Upper lobe of left lung (tissue), 4 donors: ENCODE results near the gene PTPRQ.

Source experiments
- POLR2A ChIP-seq, 4 donors: fragments of 450-650 bp; IDR thresholded peaks; one replicate each; pipeline ENCODE4 v1.5.1; 2016 to 2017; ENCODE audit warnings: antibody characterized with exemption in 4 of 4, mild to moderate bottlenecking in 2 of 4
- TF ChIP-seq, protein P1 (sequence below), 6 experiments: fragments of 450-650 bp in 4 of 6; fragments of 200-600 bp in 2 of 6; sonication (generic) in 2 of 6; IDR thresholded peaks; one replicate each; pipeline ENCODE4 v1.5.1; 2016 to 2019; ENCODE audit warnings: antibody characterized with exemption in 6 of 6

DNA sequence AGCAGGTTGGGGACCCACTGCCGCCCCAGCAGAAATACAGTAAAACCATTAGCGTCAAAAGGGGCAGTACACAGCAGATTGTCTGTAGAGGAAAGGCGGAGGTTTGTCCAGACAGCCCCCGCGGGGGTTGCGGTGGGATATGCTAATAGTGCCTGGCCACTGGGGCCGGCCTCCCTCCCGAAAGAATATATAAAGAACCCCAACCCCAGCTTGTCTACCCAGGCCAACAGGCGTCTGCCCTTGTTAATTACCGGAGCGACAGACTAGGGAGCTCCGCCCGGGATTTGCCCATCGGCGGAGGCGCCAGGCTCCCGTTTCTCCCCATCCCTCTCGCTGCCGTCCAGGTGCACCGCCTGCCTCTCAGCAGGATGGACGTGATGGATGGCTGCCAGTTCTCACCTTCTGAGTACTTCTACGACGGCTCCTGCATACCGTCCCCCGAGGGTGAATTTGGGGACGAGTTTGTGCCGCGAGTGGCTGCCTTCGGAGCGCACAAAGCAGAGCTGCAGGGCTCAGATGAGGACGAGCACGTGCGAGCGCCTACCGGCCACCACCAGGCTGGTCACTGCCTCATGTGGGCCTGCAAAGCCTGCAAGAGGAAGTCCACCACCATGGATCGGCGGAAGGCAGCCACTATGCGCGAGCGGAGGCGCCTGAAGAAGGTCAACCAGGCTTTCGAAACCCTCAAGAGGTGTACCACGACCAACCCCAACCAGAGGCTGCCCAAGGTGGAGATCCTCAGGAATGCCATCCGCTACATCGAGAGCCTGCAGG, 272.8 kb downstream of the PTPRQ start, which contains the start of gene MYF5:
- no peak for TF ChIP-seq POLR2A (IDR thresholded peaks at IDR 0.05)
- TF ChIP-seq, protein P1, sequence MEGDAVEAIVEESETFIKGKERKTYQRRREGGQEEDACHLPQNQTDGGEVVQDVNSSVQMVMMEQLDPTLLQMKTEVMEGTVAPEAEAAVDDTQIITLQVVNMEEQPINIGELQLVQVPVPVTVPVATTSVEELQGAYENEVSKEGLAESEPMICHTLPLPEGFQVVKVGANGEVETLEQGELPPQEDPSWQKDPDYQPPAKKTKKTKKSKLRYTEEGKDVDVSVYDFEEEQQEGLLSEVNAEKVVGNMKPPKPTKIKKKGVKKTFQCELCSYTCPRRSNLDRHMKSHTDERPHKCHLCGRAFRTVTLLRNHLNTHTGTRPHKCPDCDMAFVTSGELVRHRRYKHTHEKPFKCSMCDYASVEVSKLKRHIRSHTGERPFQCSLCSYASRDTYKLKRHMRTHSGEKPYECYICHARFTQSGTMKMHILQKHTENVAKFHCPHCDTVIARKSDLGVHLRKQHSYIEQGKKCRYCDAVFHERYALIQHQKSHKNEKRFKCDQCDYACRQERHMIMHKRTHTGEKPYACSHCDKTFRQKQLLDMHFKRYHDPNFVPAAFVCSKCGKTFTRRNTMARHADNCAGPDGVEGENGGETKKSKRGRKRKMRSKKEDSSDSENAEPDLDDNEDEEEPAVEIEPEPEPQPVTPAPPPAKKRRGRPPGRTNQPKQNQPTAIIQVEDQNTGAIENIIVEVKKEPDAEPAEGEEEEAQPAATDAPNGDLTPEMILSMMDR (IDR thresholded peaks at IDR 0.05): no peak
